ENCODE measurements around the gene RPL10A. TPM values are rescaled to one million over a fixed set of nuclear protein-coding genes. Genes with fewer than 3 reads are reported as not detected.
"Not testable (repeated sequence)": the region's sequence is repeated elsewhere in the genome, so short reads cannot be mapped to it uniquely, and the experiment has no call there.

The RPL10A gene
- total and polyA plus RNA-seq, 7 experiments from 2014 or later = 1,203 to 2,381 (median 1,713) TPM

DNA sequence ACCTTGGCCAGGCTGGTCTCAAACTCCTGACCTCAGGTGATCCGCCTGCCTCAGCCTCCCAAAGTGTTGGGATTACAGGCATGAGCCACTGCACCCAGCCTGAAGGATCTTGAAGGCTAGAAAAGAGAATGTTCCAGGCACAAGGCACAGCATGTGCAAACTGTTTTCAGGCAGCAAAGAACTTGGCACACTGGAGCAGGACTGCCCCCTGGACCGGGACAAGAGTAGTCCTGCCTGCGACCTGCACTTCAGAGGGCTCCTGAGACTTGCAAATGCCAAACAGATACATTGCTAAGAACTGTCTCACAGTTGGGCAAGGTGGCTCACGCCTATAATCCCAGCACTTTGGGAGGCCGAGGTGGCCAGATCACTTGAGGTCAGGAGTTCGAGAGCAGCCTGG lies 47.7 kb downstream of the RPL10A start:
- H3K36me3 Mint-ChIP-seq; POLR2A ChIA-PET; H3K4me1 ChIP-seq (ENCODE audit: control insufficient read depth in 2 of 2, insufficient read depth in 2 of 2, low read length in 2 of 2); DNase-seq; H3K9me3 ChIP-seq (ENCODE audit: control insufficient read depth in 2 of 3, low read length in 3 of 3); H3K4me3 ChIP-seq (ENCODE audit: low read length); intact Hi-C loops (cut with micrococcal nuclease); H3K36me3 ChIP-seq (ENCODE audit: control insufficient read depth in 2 of 3, insufficient read depth in 3 of 3, low read length in 3 of 3); ATAC-seq; H3K4me3 Mint-ChIP-seq; H3K9me3 Mint-ChIP-seq; H3K27ac Mint-ChIP-seq; H3K27ac ChIP-seq (ENCODE audit: low read depth, low read length); H3K27me3 ChIP-seq (ENCODE audit: control insufficient read depth in 2 of 2, insufficient read depth in 2 of 2, low read length in 2 of 2); H3K4me1 Mint-ChIP-seq: not testable (repeated sequence)
- CTCF ChIA-PET = interaction anchor here (0.7 to 2.5 kb wide), 2 partner anchors 221 to 825 kb away, joined by 8 to 11 read pairs; partner anchors contain the start of gene ARMC12
- H3K27me3 Mint-ChIP-seq = peaks cover 0 to 23% (median 5%) of the 10 kb centered on the region in 5 donors

DNA sequence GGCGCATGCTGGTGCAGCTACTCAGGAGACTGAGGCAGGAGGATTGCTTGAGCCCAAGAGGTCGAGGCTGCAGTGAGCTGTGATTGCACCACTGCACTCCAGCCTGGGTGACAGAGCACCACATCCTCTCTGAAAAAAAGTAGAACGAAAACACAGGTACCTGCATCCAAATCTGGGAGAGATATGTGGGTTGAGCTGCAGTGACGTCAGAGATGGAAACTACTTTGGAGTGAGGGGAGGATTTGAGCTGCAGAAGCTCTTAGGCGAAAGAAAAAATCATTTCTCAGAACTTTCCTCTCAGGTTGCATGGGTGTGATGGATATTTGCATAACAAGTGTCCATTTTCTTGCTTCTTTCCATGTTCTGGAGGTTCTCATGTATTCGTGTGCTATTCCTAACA lies 48.5 kb downstream of the RPL10A start:
- peaks cover 0 to 17% (median 0%) of the 10 kb centered on the region in 5 donors for H3K27me3 Mint-ChIP-seq
- Histone ChIP-seq H3K4me3 (ENCODE audit: low read length) (no peak overlapping the region), H3K9me3 (ENCODE audit: control insufficient read depth in 2 of 3, low read length in 3 of 3) (no peaks in the 10 kb centered on the region), H3K27ac (ENCODE audit: low read depth, low read length) (no peak overlapping the region), H3K27me3 (ENCODE audit: control insufficient read depth in 2 of 2, insufficient read depth in 2 of 2, low read length in 2 of 2) (peaks cover 0 to 3% of the 10 kb centered on the region in 2 donors), H3K36me3 (ENCODE audit: control insufficient read depth in 2 of 3, insufficient read depth in 3 of 3, low read length in 3 of 3) (no peaks in the 10 kb centered on the region), H3K4me1 (ENCODE audit: control insufficient read depth in 2 of 2, insufficient read depth in 2 of 2, low read length in 2 of 2) (peaks cover 0 to 8% of the 10 kb centered on the region in 2 donors)
- H3K36me3 Mint-ChIP-seq = no peaks in the 10 kb centered on the region
- POLR2A ChIA-PET = no interaction called here
- CTCF ChIA-PET = interaction anchor here (0.7 to 2.5 kb wide), 2 partner anchors 220 to 1877 kb away, joined by 4 to 11 read pairs; partner anchors contain the start of gene ARMC12
- no peak for ATAC-seq
- no peak for DNase-seq
- intact Hi-C loops (cut with micrococcal nuclease) = no loop called here
- peaks cover 0 to 2% (median 0%) of the 10 kb centered on the region in 7 donors for H3K4me1 Mint-ChIP-seq
- peak overlapping the region in 1 of 9 donors; percentile 48 for H3K27ac Mint-ChIP-seq
- no peaks in the 10 kb centered on the region for H3K9me3 Mint-ChIP-seq
- H3K4me3 Mint-ChIP-seq = no peak overlapping the region

DNA sequence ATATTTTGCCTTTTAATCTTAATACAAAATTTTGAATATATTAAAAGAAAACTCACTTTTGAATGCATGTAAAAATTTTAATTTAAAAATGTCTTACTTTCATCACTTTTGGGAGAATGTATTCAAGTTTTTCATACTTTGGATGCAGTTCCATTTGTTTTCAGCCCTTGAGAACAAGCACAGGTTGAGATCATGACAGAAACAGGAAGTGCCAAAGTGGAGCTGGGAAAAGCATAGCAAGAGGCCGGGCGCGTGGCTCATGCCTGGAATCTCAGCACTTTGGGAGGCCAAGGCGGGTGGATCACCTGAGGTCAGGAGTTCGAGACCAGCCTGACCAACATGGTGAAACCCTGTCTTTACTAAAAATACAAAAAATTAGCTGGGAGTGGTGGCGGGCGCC lies 49.8 kb downstream of the RPL10A start:
- peaks cover under 1 to 19% of the 10 kb centered on the region in 2 donors for H3K4me1 ChIP-seq (ENCODE audit: control insufficient read depth in 2 of 2, insufficient read depth in 2 of 2, low read length in 2 of 2)
- DNase-seq; intact Hi-C loops (cut with micrococcal nuclease); H3K36me3 Mint-ChIP-seq; H3K36me3 ChIP-seq (ENCODE audit: control insufficient read depth in 2 of 3, insufficient read depth in 3 of 3, low read length in 3 of 3); H3K9me3 ChIP-seq (ENCODE audit: control insufficient read depth in 2 of 3, low read length in 3 of 3); H3K4me3 ChIP-seq (ENCODE audit: low read length); H3K27ac Mint-ChIP-seq; H3K27ac ChIP-seq (ENCODE audit: low read depth, low read length); ATAC-seq; POLR2A ChIA-PET; H3K27me3 Mint-ChIP-seq; H3K4me3 Mint-ChIP-seq; H3K27me3 ChIP-seq (ENCODE audit: control insufficient read depth in 2 of 2, insufficient read depth in 2 of 2, low read length in 2 of 2); H3K9me3 Mint-ChIP-seq: not testable (repeated sequence)
- H3K4me1 Mint-ChIP-seq = peaks cover 1 to 13% (median 7%) of the 10 kb centered on the region in 7 donors
- CTCF ChIA-PET = interaction anchor here (0.6 to 2.5 kb wide), 4 partner anchors 8 to 221 kb away, joined by 3 to 11 read pairs (median 4); partner anchors contain the start of genes ARMC12 and DEF6

DNA sequence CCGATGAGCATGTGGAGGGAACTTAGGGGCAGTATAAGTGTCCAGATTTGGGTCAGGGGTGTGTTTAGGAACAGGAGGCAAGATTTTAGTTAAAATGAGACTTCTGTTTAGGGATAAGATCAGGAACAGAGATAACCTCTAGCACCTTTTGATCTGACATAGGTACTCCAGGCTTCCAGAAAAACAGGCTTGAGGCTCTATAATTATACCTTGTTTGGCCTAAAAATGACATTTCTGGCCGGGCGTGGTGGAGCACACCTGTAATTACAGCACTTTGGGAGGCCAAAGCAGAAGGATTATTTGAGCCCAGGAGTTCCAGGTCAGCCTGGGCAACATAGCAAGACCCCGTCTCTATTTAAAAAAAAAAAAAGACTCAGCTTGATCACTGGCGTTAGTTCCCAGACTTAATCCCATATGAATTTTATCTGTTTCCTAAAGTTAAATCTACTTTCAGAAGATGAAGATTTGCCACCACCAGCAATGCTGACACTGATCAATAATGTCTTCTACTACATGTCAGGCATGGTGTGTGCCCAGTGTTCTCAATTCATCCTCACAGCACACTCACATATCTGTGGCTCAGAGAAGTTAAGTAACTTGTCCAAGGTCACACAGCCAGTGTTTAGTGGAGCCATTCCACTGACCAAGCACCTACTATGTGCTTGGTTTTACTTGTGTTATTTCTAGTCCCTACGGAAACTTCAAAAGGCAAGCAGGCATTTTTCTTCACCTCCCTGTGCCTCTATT lies 50.5 kb downstream of the RPL10A start:
- H3K36me3 ChIP-seq (ENCODE audit: control insufficient read depth in 2 of 3, insufficient read depth in 3 of 3, low read length in 3 of 3) = no peaks in the 10 kb centered on the region
- intact Hi-C loops (cut with micrococcal nuclease) = no loop called here
- H3K27me3 ChIP-seq (ENCODE audit: control insufficient read depth in 2 of 2, insufficient read depth in 2 of 2, low read length in 2 of 2) = no peaks in the 10 kb centered on the region
- H3K9me3 ChIP-seq (ENCODE audit: control insufficient read depth in 2 of 3, low read length in 3 of 3) = no peaks in the 10 kb centered on the region
- peaks cover 0 to 8% (median 0%) of the 10 kb centered on the region in 5 donors for H3K27me3 Mint-ChIP-seq
- peaks cover 8 to 19% of the 10 kb centered on the region in 2 donors for H3K4me1 ChIP-seq (ENCODE audit: control insufficient read depth in 2 of 2, insufficient read depth in 2 of 2, low read length in 2 of 2)
- no peaks in the 10 kb centered on the region for H3K9me3 Mint-ChIP-seq
- peaks cover 6 to 21% (median 15%) of the 10 kb centered on the region in 7 donors for H3K4me1 Mint-ChIP-seq
- H3K27ac ChIP-seq (ENCODE audit: low read depth, low read length) = no peak overlapping the region
- ChIA-PET POLR2A (no interaction called here), CTCF (interaction anchor here (0.7 to 2.5 kb wide), 2 partner anchors 8 to 218 kb away, joined by 3 to 11 read pairs; partner anchors contain the start of gene ARMC12)
- H3K27ac Mint-ChIP-seq = peak overlapping the region in 3 of 9 donors; percentile 12 to 51 (median 46)
- no peak overlapping the region for H3K4me3 Mint-ChIP-seq
- ATAC-seq (no peak), DNase-seq (no peak)
- H3K4me3 ChIP-seq (ENCODE audit: low read length) = no peak overlapping the region
- H3K36me3 Mint-ChIP-seq = no peaks in the 10 kb centered on the region

DNA sequence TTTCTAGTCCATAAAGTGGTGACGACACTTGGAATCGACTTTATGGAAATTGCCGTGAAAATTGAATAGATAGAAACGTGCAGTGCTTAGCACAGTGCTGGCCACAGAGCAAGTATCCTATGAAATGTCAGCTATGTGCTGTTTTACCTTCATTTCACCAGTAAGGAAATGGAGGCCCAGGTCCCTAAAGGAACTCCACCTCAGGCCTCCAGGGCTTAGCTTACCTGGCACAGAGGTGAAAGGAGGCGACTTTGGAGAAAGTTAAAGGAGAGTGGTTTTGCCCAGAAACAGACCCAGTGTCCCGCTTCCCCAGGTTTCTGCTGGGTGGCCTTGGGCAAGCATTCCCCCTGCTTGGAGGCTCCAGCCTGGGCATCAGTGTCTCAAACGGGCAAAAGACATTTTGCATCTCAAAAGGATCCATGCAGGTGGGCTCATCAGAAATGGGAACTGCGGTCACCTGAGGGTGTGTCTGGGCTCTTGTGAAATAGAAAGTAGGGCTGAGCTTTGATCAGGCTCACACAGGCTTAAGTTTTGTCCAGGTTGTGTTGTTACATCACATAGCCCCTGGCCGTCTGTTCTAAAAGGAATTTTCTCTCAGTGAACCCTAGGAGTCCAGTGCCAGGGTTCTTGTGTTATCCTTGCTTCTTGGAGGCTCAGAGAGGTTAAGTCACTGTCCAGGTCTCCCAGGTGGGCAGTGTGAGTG lies 51.3 kb downstream of the RPL10A start:
- Histone ChIP-seq H3K27me3 (ENCODE audit: control insufficient read depth in 2 of 2, insufficient read depth in 2 of 2, low read length in 2 of 2) (no peaks in the 10 kb centered on the region), H3K27ac (ENCODE audit: low read depth, low read length) (no peak overlapping the region), H3K9me3 (ENCODE audit: control insufficient read depth in 2 of 3, low read length in 3 of 3) (no peaks in the 10 kb centered on the region), H3K4me3 (ENCODE audit: low read length) (no peak overlapping the region), H3K4me1 (ENCODE audit: control insufficient read depth in 2 of 2, insufficient read depth in 2 of 2, low read length in 2 of 2) (peaks cover 9 to 19% of the 10 kb centered on the region in 2 donors), H3K36me3 (ENCODE audit: control insufficient read depth in 2 of 3, insufficient read depth in 3 of 3, low read length in 3 of 3) (no peaks in the 10 kb centered on the region)
- peak overlapping the region in 1 of 9 donors; percentile 17 for H3K27ac Mint-ChIP-seq
- CTCF ChIA-PET = interaction anchor here (6.8 kb wide), 1 partner anchor 219 kb away, joined by 64 read pairs; the partner anchor contains the start of gene ARMC12
- peaks cover 9 to 26% (median 20%) of the 10 kb centered on the region in 7 donors for H3K4me1 Mint-ChIP-seq
- H3K9me3 Mint-ChIP-seq = no peaks in the 10 kb centered on the region
- DNase-seq (no peak), ATAC-seq (no peak)
- intact Hi-C loops (cut with micrococcal nuclease) = loop anchor here in 1 of 2 donors (5.0 kb wide), 2 partner anchors 48 to 578 kb away; no protein-coding TSS in a partner anchor
- H3K36me3 Mint-ChIP-seq = no peaks in the 10 kb centered on the region
- no peak overlapping the region for H3K4me3 Mint-ChIP-seq
- peaks cover 0 to 5% (median 0%) of the 10 kb centered on the region in 5 donors for H3K27me3 Mint-ChIP-seq
- POLR2A ChIA-PET = no interaction called here
